Stimulated activated naive CD4-positive, alpha-beta T cell treated with Interleukin-2 at 50 U/mL for 16 hours (primary cell): ENCODE measurements around the gene NTM.

Source experiments
- DNase-seq: peaks from one replicate; lab custom pipeline; 2025; lab: John Stamatoyannopoulos, UW

Gene NTM

DNA sequence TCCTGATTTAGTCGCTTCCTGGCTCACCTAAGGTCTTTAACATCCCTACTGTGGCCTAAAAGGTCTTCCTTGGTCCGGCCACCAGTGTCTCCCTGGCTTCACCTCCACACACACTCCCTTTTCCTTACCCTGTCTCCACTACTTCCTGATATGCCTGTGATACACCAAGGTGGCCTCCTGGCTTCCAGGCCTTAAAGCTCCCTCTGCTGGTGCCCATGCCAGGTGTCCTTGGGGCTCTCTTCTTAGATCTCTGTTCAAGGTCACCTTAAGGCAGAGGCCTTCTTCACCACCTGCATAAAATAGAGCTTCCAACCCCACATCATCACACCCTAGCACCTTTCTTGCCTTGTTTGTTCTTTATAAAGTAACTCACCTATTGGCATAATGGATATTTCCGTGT is 787.7 kb downstream of the NTM start:
- no peak for DNase-seq

DNA sequence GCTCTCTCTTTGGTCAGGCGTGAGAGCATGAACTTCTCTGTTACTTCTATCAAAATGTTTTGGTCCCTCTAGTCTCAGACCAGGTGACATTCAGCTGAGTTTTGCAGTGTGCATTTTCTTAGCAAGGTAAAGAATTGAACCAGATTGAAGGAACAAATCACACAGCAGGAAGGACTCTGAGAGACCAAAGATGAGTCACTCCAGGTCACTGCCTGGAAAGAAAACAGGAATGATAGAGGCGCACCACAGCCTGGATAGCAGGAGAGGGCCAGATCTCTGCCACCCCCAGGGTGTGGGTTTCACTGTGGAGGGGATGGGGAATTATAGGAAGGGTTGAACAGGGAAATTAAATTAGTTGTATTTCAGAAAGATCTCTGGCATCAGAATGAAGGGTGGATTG is 788.3 kb downstream of the NTM start:
- no peak for DNase-seq

- DNase-seq, result no peak
Observed at GRCh38 chr11:132161403-132162078, 791.1 kb downstream of the NTM start.

- no peak for DNase-seq
Observed at GRCh38 chr11:132168344-132168981, 798.0 kb downstream of the NTM start.

DNA sequence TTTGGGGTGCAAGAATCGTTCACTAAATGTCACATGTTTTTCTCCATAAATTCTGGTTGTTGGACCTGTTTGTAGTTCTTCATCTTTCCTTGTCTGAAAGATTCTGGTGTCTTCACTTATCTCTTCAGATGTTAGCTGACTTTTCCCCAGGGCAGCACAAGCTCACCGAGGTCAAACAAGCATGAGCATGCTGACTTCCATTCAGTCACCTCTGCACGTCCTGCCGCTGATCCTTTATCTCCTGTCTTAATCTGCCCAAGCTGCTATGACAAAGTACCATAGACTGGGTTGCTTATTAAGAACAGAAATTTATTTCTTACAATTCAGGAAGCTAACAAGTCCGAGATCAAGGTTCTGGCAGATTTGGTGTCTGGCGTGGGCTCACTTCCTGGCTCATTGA is 800.6 kb downstream of the NTM start:
- DNase-seq, result no peak

DNA sequence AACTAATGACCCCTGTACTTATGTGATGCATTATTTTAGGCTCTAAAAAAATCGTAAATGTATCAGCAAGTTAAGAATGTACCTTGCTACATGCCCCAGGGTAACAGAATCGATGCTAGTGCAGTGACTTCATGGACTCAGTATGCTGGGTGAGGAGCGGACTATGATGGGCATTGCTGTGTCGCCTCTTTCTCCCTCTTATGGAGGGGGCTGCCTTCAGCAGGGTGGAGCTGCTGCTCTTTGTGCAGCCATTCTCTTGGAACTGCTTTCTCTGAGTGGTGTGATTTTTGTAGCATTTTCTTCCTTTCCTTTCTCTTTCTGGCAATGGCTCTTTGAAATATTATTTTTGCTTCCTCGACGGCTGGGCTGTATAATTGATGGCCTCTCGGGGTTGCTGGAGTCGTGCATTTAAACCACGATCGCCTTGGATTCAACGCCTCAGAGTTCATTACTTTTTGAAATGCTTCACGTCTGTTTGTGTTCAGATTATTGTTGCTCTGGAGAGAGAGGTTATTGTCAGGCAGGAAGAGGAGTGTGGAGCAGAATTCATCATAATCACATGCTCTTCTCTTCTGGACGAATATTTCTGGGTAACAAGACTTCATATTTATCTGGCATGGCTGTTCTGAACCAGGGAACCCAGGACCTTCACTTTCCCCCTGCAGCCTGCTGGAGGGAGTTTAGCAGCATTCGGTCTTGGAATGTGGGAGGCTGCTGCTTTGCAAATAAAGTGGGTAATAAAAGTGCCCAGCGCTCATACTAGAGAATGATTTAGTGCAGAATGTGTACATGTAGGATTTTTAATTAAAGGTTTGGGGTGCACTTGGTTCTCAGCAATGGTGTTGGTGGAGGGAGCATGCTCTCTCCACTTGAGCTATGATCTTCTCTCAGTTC is 804.2 kb downstream of the NTM start:
- no peak for DNase-seq

DNA sequence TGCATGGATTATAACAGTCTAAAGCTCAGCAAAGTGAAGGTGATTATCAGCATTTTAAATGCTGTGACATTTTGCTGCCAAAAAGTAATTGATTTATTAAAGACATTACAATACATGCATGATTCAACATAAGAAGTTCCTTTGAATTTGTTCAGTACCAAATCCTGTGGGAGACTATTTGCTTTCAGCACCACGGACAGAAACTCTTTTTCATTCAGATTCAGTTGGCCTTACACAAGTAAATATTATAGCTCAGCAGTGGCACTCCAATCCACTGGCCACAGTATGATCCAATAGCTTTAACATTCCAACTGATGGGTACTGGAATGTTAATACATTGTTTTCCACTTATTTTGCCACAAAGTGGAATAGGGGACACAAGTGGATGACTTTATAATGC is 806.7 kb downstream of the NTM start:
- no peak for DNase-seq

- no peak for DNase-seq
Observed at GRCh38 chr11:132184079-132184478, 813.7 kb downstream of the NTM start.

DNA sequence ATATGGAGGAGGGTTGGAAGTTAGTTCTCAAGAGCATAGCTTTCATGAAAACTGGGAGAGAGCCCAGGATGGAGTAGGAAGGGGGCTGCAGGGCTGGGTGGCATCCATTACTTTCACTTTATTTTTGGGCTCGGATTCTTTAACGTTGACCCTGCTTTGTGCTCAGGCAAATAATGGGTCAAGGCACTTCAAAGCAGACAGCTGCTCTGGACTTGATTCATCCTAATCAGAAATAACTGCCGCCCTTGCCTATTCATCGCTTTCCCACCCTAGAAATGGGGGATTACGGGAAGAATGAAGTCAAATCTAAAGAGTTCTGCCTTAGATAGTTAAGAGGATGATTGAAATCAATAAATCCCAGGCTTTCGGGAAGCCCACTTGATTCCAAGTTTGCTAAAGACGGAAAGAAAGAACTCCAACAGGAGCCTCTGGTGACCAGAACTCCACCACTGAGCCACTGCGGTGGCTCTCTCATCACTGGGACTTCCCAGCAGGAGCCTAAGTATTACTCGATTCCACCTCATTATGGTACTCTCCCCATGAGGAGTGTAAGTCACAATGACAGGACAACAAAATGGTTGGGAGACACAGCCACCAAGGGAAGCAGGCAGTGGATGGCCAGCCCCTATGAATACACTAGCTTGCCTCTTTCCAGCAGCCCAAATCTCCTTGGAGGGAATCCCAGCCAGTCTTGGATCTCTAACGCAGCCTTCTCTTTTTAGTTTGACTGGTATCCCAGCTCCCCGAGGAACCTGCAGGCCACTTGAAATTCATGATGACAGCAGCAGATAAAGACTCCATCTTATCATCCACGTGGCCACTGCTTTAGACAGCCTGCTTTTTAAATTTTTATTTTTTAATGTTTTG is 815.5 kb downstream of the NTM start:
- no peak for DNase-seq

DNA sequence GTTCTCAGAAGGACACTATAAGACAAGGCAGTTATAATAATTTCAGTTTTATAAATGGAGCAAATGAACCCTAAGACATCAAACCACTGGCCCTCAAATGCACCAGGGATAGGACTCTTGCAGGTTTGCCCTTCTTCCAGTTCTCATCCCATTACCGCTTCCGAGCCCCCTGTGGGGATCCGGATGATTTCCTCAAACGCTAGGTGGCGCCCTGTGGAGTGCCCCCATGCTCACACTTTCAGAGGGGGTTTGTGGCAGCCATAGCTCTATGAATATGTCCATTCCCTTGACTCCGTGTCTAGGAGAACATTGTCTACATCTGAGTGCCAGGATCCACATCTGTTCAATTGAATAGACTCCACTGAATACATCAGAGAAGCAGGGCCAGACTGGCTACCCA is 816.3 kb downstream of the NTM start:
- DNase-seq, result no peak

GRCh38 chr11:132187386-132187785 is 817.0 kb downstream of the NTM start:
- no peak for DNase-seq

DNA sequence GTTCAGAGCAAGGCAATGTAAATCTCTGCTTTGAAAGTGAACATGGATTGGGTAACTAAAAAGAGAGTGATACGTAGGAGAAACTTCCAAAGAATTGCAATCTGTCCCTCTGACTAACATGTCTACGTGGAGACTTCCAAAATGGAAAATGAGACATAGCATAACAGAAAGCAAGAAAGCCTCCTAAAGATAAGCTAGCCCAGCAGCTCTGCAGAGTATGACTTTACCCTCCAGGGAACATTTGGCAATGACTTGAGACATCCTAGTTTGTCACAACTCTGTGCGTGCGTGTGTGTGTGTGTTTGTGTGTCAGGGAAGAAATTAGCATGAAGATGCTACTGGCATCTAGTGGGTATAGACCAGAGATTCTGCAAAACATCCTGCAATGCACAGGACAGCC is 817.4 kb downstream of the NTM start:
- no peak for DNase-seq

GRCh38 chr11:132196928-132197327 is 826.5 kb downstream of the NTM start:
- no peak for DNase-seq

GRCh38 chr11:132200353-132200936 is 830.0 kb downstream of the NTM start:
- no peak for DNase-seq

- no peak for DNase-seq
Observed at GRCh38 chr11:132202621-132203020, 832.2 kb downstream of the NTM start.

DNA sequence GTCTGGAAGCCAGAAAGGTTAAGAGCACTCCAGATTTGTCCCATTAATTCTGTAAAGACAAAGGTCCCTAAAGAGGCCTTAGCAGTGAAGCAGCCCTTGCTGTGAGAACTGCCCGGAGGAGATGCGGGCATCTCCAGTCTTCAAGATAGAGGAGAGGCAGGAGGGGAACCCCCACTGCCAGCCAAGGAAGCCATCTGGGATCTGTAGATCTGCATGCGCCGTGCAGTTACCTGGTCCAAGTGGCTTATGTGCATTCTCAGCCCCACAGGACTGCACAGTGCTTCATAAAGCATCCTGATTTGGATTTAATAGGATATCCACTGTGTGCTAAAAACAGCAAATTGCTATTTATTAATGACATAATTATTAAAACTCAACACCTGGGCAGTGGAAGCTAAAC is 834.6 kb downstream of the NTM start:
- no peak for DNase-seq

DNA sequence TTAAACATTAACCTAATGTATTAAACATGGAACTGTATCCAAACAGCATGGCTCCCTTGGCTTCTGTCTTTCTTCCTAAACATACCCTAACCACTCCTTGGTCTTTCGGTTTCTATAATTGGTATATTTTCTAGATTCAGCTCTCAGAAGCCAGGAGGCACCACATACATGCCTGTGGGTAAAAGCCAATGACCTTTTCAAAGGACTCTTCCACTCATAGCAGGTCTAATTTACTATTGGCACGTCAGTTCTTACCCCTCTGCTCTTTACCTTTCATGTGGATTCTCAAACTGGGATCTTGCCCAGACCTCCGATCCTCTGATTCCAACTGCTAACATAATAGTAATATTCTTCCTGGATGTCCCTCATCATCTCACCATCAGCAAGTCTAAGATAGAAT is 835.1 kb downstream of the NTM start:
- no peak for DNase-seq

- DNase-seq, result no peak
Observed at GRCh38 chr11:132206993-132207392, 836.6 kb downstream of the NTM start.

DNA sequence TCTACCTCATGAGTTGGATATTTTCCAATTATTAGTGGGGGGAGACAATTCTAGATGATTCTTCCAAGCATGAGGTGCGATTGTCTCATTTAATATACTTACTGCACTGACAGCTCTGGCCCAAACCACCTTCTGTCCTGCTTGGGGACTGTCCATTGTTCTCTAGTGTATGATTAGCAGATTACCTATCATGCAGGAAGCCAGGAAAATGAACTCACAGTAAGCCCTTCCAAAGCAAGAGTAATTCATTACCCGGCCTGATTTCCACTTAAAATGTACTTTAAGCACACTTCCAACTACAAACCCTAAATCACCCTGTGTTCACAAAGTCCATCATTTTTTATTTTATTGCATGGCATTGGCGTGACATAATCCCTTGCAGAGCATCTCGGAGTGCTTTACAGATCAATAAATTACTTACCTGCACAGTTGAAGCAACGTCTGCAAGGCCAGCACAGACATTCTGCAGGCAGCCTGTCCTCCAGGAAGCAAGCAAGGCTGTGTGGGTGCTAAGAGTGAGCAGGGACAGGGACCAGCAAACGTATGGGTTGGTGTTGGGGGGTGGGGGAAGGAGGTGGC is 838.2 kb downstream of the NTM start:
- DNase-seq, result no peak

DNA sequence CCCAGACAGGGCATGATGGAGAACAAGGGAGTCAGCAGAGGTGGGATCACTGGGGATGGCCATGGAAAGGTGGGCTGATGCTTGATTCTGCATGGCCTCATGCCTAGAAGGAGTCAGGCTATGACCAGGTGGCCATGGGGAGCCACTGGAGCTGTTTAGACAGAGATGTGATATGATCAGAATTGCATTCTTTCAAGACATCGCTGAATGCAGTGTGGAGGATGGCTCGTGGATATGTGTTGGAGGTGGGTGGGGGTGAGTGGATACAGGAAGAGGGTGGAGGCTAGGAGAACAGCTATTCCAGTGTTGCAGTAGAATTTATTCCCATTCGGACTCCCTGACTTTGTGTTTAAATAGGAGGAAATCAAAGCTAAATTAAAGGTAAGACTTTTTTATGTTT is 841.1 kb downstream of the NTM start:
- no peak for DNase-seq

- no peak for DNase-seq
Observed at GRCh38 chr11:132217856-132218255, 847.4 kb downstream of the NTM start.
